Body of pancreas (tissue), 4 donors: Measurements from ENCODE around the gene RASL10B.

ENCODE experiments used
- CTCF ChIP-seq, 7 experiments: fragments of 450-650 bp in 4 of 7; fragments of 200-600 bp in 3 of 7; sonication (generic) in 3 of 7; IDR thresholded peaks; one replicate each; pipeline ENCODE4 v1.5.1; 2016 to 2019; ENCODE audit warnings: antibody characterized with exemption in 7 of 7
- POLR2A ChIP-seq, 3 donors: fragments of 450-650 bp; IDR thresholded peaks; one replicate each; pipeline ENCODE4 v1.6.1; 2016; ENCODE audit warnings: antibody characterized with exemption in 3 of 3, mild to moderate bottlenecking in 2 of 3

GRCh38 chr17:35728551-35728950 lies 2.9 kb upstream of the RASL10B start:
- no peak for TF ChIP-seq CTCF (IDR thresholded peaks at IDR 0.05)
- TF ChIP-seq POLR2A (IDR thresholded peaks at IDR 0.05): no peak
